Measurements from ENCODE around the gene C1orf210.

- TF ChIP-seq CTCF (IDR thresholded peaks at IDR 0.05; ENCODE audit: low read depth, low read length) (no peak), EZH2phosphoT487 (IDR thresholded peaks at IDR 0.05; ENCODE audit: low read depth) (no peak)
These were observed 50.3 kb downstream of the C1orf210 start for GRCh38 chr1:43235040-43235439.
